Retina (tissue), 1 donor: ENCODE measurements around the gene RPUSD2.
"Not testable (repeated sequence)": the region's sequence is repeated elsewhere in the genome, so short reads cannot be mapped to it uniquely, and the experiment has no call there.

Source experiments
- DNase-seq: peaks from one replicate; pipeline ENCODE4 v3.0.0-alpha.2; 2016

The RPUSD2 gene

DNA sequence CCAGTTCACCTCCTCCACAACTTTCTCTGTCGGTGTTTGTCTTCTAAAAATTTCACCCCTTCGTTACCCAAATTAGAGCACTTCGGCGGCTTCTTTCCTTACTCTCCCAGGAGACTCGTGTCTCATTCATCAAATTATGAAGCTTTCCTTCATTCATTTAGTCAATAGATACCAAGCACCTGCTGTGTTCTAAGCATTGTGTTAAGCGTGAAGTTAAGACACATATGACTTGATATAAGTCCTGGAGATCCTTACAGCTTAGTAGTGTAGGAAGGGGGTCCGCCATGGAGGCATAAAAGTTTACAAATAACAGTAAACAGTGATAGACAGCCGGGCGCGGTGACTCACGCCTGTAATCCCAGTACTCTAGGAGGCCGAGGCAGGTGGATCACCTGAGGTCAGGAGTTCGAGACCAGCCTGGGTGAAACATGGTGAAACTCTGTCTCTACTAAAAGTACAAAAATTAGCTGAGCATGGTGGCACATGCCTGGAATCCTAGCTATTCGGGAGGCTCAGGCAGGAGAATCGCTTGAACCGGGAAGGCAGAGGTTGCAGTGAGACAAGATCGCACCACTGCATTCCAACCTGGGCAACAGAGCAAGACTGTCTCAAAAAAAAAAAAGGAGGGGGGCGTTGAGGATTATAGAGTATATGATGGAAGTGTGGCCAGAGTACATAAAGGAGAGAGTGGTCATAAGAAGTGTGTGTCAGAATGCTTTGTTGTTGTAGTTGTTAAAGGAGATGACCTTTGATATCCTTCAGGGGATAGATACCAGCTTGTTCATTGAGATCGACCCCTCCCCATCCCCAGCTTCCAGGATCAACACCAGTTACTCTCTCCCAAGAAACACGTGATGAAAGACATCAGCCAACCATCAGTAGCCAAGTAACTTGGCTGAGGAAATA, 3.5 kb upstream of the RPUSD2 start:
- no peak for DNase-seq

DNA sequence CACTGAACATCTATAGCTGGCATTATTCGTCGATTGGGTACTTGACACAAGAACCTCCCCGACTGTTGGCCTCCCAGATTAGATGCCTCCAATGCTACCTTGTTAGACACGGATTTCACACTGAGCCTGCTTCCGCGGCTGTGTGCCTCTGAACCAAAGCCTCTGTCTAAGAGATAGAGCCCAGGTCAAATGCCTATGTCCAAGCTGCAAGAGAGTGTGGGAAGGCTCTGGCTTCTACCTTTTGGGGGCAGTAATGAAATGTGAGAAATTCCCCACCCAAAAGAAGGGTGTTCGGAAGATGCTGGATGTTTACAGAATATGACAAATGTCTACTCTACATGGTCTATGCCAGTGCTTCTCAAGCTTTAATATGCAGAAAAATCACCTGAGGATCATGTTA, 2.0 kb upstream of the RPUSD2 start:
- no peak for DNase-seq

DNA sequence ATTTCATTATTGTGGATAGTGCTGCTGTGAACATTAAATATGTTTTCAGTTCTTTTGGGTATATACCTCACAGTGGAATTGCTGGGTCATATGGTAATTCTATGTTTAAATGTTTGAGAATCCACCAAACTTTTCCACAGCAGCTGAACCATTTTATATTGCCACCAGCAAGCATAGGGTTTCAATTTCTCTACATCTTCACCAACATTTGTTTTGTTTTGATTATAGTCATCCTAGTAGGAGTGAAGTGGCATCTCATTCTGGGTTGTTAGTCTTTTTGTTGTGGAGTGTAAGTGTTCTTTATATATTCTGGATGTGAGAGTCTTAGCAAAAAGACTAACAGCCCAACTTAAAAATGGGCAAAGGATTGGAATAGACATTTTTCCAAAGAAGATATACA, 6.0 kb downstream of the RPUSD2 start:
- no peak for DNase-seq

DNA sequence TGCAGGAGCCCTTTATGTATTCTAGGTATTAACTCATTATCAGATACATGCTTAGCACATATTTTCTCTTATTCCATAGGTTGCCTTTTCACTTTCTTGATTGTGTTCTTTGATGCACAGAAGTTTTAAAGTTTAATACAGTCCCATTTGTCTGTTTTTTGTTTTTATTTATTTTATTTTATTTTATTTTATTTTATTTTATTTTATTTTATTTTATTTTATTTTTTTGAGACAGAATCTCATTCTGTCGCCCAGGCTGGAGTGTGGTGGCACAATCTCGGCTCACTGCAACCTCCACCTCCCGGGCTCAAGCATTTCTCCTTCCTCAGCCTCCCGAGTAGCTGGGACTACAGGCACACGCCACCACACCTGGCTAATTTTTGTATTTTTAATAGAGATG, 7.8 kb downstream of the RPUSD2 start:
- not testable (repeated sequence) for DNase-seq

DNA sequence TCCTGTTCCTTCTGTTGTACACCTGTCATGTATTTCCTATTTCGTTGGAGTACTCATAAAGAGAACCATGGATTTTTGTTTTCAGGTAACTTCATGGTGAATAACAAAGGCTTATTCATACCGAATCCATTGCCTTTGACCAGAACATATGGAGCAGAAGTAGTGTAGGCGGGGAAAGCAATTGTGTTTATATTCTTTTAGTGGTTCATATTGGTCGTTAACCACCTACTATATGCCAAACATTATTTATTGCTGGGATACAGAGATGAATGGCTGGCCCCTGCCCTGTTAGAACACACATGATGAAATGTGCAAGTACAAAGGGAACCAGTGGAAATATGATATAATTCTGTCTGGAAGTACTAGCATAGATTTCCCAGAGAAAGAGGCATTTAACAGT, 9.8 kb downstream of the RPUSD2 start:
- DNase-seq = no peak

DNA sequence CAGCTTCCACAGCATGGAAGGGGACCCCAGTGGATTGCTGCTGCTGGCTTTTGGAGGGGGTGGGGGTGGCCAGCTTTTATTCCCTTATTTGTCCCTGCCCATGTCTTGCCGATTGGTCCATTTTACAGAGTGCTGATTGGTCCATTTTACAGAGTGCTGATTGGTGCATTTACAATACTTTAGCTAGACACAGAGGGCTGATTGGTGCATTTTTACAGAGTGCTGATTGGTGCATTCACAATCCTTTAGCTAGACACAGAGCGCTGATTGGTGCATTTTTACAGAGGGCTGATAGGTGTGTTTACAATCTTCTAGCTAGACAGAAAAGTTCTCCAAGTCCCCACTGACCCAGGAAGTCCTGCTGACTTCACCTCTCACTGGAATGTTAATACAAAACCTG, 12.7 kb downstream of the RPUSD2 start:
- DNase-seq = not testable (repeated sequence)

DNA sequence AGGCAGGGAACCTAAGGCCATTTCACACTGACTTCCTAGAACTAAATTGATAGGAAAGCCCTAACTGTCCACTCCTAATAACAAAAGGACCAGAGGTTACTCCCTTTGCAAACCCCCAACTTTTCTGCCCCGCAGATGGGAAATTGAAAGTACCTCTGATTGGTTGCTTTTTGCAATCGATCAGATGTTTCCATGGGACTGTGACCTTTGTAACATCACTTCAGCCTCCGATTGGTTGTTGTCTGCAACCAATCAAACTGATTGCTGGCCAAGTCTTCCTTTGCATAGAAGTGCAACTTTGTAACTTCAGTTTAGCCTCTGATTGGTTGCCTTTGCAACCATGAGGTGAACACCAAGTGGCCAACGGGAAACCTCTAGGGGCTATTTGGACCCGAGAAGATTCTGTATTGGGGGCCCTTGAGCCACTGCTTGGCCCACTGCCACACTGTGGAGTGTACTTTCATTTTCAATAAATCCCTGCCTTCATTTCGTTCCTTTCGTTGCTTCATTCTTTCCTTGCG, 13.7 kb downstream of the RPUSD2 start:
- no peak for DNase-seq

DNA sequence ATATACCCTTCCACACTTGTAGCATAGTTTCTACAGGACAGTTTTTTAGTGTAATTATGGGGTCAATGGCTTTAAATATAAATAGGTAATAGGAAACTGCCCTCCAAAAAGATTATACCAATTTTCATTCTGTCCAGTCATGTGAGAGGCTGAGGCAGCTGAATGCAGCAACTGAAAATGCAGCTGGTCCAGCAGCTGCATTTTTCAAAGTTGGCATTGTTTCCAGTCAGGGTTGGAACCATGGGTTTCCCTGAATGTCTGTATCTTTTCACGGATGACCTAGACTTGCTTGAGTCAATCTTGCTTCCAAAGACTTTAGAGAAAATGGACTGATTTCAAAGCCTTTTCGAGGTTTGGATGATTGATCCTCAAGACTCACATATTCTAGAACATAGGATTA, 15.1 kb downstream of the RPUSD2 start:
- no peak for DNase-seq

DNA sequence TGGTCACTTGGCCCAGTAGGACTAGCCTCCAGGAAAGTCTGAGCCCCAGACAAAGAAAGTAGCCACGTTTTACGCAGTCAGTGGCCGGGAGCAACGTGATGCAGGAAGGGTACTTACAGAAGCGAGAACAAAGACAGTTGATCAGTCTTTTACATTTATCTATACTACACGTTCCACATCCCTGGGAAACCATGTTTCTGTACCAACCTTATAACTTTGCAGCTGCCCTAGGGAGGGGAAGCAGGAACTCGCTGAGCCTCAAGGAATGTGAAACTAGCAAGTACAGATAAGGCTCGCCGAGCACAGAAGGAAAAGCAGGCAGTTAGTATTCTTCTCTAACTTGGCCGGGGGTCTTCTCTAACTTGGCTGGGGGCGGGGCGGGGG, 21.6 kb downstream of the RPUSD2 start:
- no peak for DNase-seq

DNA sequence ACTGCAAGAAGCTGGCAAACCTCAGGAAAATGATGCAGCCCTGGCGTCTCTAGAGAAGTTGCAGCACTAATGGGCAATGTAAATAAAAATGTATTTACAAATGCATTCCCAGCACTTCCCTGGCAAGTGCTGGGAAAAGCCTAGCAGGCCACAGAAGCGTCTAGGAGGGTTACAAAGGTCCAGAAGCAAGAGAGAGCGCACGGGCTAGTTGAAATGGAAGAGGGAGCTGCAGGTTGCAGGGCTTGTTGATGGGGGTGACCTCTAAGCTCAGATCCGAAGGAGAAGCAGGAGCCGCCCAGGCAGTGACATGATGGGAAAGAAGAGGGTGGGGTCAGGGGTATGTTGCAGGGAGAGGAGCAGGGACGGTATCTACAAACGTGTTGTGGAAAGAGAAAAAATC, 22.3 kb downstream of the RPUSD2 start:
- no peak for DNase-seq

DNA sequence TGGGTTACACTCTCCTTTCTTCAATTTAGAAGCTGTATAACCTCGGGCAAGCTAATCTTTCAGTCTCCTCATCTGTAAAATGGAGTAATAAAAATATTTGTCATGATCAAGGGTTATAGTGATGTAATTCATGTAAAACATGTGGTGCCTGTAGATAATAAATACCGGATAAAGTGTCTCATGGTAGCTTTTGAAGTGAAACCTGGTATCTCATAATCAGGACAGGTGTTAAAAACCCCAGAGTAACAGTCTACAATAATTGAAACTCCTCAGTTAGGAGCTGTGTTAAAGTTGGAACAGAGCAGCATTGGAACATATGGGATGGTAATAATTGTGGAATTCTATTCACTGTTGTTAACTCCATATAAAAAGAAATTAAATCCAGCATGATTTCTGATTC, 24.1 kb downstream of the RPUSD2 start:
- DNase-seq = no peak

DNA sequence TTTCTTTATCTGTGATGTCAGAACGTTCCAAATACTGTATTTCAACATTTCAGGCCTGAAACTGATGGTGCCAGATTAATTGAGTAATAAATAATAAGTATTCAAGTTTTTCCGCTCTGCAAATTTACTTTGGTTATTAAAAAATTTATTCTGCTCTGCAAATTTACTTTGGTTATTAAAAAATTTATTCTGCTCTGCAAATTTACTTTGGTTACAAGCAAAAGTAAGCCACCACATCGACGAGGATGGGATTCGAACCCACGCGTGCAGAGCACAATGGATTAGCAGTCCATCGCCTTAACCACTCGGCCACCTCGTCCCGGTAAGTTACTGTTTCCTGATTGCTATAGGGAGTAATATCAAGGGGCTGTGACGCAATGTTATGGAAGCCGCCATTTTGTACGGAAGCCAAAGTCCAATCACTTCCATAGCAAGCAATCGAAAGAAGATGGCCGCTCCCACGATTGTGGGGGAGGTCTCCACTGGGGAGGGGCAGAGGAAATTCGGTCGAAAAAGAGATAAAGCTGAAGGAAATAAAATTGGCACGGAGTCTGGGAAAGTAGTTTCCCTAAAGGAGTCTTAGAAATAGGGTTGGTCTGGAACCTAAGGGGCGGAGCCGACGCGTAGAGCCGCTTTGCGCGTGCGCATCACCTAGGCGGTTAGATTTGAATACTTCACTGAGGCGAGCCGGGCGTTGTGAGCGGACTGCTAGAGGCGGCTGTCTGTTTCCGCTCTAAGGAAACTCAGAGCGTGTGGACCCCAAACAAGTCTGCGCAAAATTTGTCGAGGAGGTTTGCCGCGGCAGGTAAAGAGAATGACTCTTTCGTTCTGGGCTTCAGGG, 24.7 kb downstream of the RPUSD2 start, which contains the start of gene KNL1:
KNL1 (plus strand) TSS at position 662 of the 841 bp plus-strand sequence. CDS start 8,683 bp downstream, outside the sequence.
- peak; percentile 100 for DNase-seq

DNA sequence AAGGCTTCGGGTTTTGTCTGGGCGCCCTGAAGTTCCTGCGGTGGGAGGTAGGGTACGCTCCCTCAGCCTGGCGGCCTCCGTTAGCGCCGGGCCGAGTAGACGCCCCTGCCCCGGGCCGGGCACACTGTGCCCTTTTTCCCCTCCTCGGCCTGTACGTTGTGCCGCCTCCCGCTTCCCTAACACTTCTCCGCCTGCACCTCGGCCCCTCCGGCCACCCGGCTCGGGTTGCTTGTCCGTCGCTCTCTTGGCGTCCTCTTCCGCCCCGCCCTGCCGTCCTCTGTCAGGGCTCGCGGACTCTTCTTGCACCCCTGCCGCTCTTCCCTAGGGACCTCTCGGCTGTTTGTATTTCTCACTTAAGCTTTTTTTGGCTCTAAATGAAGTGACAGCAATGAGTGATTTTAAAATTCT, 25.3 kb downstream of the RPUSD2 start:
- no peak for DNase-seq

DNA sequence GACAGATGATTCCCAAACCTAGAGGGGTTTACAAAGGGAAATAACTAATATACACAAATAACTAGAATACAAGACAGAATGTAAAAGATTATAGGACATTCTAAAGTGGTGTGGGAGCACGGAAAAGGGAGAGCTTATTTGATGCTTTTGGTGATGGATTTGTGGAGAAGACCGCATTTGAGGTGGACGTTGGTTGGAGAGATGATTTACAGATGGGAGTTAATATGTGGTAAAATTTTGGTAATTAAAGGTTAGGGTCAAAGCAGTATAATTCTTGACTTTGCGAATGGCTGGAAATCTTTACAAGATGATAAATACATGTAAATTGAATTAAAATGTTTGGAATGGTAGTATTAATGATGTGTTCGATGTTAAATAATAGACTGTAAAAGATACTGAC, 26.1 kb downstream of the RPUSD2 start:
- DNase-seq = no peak

DNA sequence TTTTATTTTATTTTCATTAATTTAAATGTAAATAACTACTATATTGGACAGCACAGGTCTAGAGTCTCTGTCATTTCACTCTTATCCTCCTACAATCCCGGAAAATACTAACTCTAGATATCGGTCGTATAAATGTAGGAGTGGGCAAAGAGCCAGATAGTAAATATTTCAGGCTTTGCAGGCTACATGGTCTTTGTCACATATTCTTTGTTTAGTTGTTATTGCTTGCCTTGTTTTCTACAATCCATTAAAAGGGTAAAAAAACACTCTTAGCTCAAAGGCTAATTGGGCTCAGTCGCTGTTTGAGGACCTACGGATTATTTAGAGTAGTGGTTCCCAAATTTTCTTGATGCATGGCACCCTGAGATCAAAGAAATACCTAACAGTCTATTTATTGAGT, 26.7 kb downstream of the RPUSD2 start:
- DNase-seq = no peak

DNA sequence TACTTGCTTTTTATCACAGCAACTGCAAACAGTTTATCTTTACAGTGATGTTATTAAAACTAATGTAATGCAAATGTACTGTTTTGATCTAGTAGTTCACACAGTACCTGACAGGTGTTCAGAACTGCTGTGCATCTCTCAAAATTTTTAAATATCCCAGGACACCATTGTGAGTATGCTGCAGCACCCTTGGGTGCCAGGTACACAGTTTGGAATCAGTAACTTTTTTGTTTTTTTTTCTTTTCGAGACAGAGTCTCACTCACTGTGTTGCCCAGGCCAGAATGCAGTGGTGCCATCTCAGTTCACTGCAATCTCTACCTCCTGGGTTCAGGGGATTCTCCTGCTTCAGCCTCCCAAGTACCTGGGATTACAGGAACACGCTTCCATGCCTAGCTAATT, 27.9 kb downstream of the RPUSD2 start:
- no peak for DNase-seq

DNA sequence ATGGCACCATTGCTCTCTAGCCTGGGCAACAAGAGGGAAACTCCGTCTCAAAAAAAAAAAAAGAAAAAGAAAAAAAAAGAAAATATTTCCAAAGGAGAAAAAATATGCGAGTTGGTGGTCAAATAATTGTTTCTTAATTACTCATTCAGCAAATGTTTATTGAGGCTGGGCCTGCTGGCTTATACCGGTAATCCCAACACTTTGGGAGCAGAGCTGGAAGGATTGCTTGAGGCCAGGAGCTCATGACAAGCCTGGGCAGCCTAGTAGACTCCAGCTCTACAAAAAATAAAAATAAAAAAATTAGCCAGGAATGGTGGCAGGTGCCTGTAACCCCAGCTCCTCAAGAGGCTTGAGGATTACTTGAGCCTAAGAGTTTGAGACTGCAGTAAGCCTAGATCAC, 29.0 kb downstream of the RPUSD2 start:
- DNase-seq = no peak

DNA sequence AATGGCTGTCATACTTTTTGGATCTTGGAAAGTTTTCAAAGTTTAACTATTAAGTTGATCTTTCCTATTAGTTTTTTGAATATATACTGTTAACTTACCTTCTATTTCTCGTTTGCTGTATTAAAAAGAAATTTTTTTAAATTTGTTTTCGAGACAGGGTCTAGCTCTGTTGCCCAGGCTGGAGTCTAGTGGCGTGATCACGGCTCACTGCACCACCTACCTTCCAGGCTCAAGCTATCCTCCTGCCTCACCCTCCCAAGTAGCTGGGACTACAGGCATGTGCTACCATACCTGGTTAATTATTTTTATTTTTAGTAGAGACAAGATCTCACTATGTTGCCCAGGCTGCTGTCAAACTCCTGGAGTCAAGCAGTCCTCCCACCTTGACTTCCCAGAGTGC, 29.6 kb downstream of the RPUSD2 start:
- DNase-seq = no peak

DNA sequence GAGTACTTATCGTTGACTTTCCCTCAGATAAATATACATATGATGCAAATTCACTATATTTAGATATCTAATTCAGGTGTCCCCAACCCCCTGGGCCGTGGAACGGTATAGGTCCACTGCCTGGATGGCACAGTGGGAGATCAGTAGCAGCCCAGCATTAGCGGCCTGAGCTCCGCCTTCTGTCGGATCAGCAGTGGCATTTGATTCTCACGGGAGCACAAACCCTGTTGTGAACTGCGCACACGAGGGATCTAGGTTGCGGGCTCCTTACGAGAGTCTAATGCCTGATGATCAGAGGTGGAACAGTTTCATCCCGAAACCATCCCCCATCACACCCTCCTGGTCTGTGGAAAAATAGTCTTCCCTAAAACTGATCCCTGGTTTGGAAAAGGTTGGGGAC, 31.9 kb downstream of the RPUSD2 start:
- DNase-seq = no peak

DNA sequence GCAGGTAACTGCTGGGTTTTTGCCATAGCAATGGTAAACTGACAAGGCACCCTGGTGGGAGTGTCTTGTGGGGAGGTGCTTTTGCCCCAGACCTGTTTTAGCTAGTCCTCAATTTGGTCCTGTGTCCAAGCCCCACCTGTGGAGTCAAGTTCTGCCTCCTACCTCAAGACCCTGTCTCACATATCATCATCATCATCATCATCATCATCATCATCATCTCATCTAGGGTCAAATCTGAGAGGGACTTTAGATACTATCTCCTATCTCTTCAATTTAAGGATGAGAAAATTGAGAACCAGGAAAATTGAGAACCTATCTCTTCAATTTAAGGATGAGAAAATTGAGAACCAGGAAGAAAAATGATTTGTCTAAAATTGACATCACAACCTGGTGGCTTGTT, 34.8 kb downstream of the RPUSD2 start:
- no peak for DNase-seq

DNA sequence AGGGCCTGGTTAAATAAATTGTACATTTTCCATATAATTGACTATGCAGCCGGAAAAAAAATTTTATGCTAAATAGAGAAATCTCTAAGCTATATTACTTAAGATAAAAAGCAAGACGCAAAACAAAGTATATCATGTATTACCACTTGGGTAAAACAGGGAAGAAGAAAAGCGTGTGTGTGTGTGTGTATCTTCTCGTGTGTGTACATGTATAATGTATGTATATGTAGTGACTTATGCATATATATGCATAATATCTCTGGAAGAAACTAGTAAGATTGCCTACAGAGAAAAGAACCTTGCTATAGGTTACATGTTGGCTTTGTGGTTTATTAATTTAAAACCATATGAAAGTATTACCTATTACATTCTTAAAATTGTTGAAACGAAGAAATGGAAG, 44.0 kb downstream of the RPUSD2 start:
- no peak for DNase-seq

DNA sequence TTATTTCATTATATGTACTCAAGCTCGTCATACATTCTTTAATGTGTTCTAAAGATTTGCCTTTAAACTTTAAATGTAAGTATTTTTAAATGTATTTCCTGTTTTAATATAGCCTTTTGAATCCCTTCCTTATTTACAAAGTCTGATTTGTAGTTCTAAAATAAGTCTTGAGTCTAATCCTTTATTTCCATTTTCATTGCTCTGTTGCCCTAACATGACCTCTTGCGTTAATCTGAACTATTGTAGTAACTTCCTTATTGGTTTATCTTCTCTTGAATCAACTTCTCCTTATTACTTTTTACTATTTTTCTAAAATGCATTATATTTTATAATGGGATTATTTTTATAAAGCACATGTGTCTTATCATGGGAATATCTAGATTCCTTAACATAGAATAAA, 48.9 kb downstream of the RPUSD2 start:
- no peak for DNase-seq

DNA sequence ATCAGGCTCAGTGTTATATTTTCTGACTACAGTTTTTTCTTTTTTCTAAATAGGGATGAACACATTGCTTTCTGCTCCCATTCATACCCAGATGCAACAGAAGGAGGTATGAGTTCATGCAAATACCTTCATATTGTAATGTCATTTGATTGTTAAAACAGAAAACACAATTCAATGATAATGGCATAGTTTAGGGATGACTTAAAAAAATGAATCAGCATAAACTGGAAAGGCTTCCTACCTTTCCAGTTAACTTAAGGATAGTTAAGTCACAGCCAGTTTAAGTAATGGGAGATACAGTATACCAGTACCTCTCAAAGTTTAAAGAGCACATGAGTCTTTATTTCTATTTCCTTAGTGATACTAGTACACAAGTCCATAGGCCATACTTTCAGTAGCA, 49.8 kb downstream of the RPUSD2 start:
- DNase-seq = no peak

DNA sequence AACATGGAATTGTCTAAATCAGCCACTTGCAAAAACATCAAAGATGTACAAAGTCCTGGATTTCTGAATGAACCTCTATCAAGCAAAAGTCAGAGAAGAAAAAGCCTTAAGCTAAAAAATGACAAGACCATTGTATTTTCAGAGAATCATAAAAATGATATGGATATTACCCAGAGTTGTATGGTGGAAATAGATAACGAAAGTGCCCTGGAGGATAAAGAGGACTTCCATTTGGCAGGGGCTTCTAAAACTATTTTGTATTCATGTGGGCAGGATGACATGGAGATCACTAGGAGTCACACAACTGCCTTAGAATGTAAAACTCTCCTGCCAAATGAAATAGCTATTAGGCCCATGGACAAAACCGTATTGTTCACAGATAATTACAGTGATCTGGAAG, 54.3 kb downstream of the RPUSD2 start:
- no peak for DNase-seq
